Upper lobe of left lung (tissue), 4 donors: ENCODE measurements around the gene PXMP4.

Experiments
- CTCF ChIP-seq, 6 experiments: fragments of 450-650 bp in 4 of 6; fragments of 200-600 bp in 2 of 6; sonication (generic) in 2 of 6; IDR thresholded peaks; one replicate each; pipeline ENCODE4 v1.5.1; 2016 to 2019; ENCODE audit warnings: antibody characterized with exemption in 6 of 6
- POLR2A ChIP-seq, 4 donors: fragments of 450-650 bp; IDR thresholded peaks; one replicate each; pipeline ENCODE4 v1.5.1; 2016 to 2017; ENCODE audit warnings: antibody characterized with exemption in 4 of 4, mild to moderate bottlenecking in 2 of 4

GRCh38 chr20:33655164-33655563 is 64.9 kb downstream of the PXMP4 start:
- no peak for TF ChIP-seq CTCF (IDR thresholded peaks at IDR 0.05)
- TF ChIP-seq POLR2A (IDR thresholded peaks at IDR 0.05), result no peak
